Activated B cell treated with CpG ODN at 0.5 μM for 24 hours (primary cell): ENCODE measurements around the gene SNX13. TPM values are rescaled to one million over a fixed set of nuclear protein-coding genes. Genes with fewer than 3 reads are reported as not detected.

Experiments
- ATAC-seq: fragments of 200-7000 bp; cut with Tn5 transposase; one replicate; pipeline ENCODE4 v1.10.0; 2021; ENCODE audit warnings: low read depth, mild to moderate bottlenecking, moderate library complexity
- CTCF ChIA-PET: fragments of 350-600 bp; sonication (Branson Sonifier 250); formaldehyde crosslinking; loops from one replicate; lab custom pipeline; 2021; ENCODE audit warnings: antibody characterized with exemption; lab: Charles Lee
- POLR2A ChIA-PET: fragments of 350-600 bp; sonication (Branson Sonifier 250); formaldehyde crosslinking; loops from one replicate; lab custom pipeline; 2021; ENCODE audit warnings: antibody characterized with exemption; lab: Charles Lee
- DNase-seq: peaks from one replicate; pipeline ENCODE4 v3.0.0; 2022
- H3K27ac Mint-ChIP-seq: one replicate; pipeline ENCODE4 v1.8.0; 2020; ENCODE audit warnings: mixed read lengths
- H3K27me3 Mint-ChIP-seq: one replicate; pipeline ENCODE4 v1.8.0; 2021; ENCODE audit warnings: mixed read lengths
- H3K36me3 Mint-ChIP-seq: one replicate; pipeline ENCODE4 v1.8.0; 2021; ENCODE audit warnings: low read depth, mixed read lengths
- H3K4me1 Mint-ChIP-seq: one replicate; pipeline ENCODE4 v1.8.0; 2021; ENCODE audit warnings: mixed read lengths
- H3K4me3 Mint-ChIP-seq: one replicate; pipeline ENCODE4 v1.8.0; 2020; ENCODE audit warnings: mild to moderate bottlenecking, mixed read lengths
- H3K9me3 Mint-ChIP-seq: one replicate; pipeline ENCODE4 v1.8.0; 2020; ENCODE audit warnings: mixed read lengths
- intact Hi-C: fragments of 100-400 bp; cut with micrococcal nuclease; formaldehyde crosslinking; loops from one replicate; pipeline ENCODE4 v1.15.1; 2024
- total RNA-seq: library from RNA; stranded (reverse); gene quantifications from 2 replicates; pipeline ENCODE4 v1.2.3, GENCODE V29; 2022
- TF ChIP-seq, protein P1 (sequence below): fragments of 200-600 bp; IDR thresholded peaks from one replicate; pipeline ENCODE4 v1.8.0; 2022; ENCODE audit warnings: antibody characterized with exemption, mild to moderate bottlenecking

SNX13 gene
- total RNA-seq, 1 donor from 2014 or later = 46.5 TPM

DNA sequence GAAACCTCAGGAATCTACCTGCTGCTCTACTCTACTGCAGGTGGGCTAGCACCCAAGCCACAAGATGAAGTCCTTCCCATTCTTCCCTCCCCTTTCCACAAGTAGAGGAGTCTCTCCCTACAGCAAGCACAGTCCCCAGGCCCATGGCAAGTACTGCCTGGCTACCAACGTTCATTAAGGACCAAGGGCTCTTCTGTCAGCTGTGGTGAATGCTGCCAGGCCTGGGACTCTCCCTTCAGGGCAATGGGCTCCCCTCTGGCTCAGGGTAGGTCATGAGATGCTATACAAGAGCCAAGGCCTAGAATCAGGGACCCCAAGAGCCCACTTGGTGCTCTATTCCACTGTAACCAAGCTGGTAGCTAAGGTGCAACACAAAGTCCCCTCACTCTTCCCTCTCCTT, 39.8 kb downstream of the SNX13 start:
- Mint-ChIP-seq H3K36me3 (peaks cover 14% of the 10 kb centered on the region), H3K27ac (no peak overlapping the region), H3K9me3 (no peaks in the 10 kb centered on the region), H3K27me3 (no peaks in the 10 kb centered on the region), H3K4me1 (peaks cover 4% of the 10 kb centered on the region), H3K4me3 (no peak overlapping the region)
- POLR2A ChIA-PET = no interaction called here
- ATAC-seq (no peak), DNase-seq (no peak)
- TF ChIP-seq, protein P1, sequence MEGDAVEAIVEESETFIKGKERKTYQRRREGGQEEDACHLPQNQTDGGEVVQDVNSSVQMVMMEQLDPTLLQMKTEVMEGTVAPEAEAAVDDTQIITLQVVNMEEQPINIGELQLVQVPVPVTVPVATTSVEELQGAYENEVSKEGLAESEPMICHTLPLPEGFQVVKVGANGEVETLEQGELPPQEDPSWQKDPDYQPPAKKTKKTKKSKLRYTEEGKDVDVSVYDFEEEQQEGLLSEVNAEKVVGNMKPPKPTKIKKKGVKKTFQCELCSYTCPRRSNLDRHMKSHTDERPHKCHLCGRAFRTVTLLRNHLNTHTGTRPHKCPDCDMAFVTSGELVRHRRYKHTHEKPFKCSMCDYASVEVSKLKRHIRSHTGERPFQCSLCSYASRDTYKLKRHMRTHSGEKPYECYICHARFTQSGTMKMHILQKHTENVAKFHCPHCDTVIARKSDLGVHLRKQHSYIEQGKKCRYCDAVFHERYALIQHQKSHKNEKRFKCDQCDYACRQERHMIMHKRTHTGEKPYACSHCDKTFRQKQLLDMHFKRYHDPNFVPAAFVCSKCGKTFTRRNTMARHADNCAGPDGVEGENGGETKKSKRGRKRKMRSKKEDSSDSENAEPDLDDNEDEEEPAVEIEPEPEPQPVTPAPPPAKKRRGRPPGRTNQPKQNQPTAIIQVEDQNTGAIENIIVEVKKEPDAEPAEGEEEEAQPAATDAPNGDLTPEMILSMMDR = no peak
- CTCF ChIA-PET = no interaction called here
- intact Hi-C loops = no loop called here

DNA sequence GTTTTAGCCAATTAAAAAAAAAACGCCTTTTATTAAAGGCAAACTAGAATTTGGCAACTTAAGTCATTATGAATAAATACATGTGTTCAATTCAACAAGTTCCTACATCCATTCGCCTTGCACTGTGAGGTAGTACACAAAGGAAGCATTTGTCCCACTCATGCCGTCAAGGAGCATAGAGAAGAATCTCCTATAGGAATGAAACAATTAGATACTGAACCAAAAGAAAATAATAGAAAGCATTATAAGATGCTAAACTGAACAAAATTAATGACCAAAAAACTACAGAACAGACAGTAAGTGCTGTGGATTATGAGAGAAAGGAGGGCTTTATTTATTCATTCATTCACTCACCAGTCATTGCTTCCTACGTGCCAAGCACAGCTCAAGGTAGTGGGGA, 42.2 kb downstream of the SNX13 start:
- intact Hi-C loops = loop anchor here (2.0 kb wide), 1 partner anchor 15 kb away; no protein-coding TSS in a partner anchor
- Mint-ChIP-seq H3K36me3 (peaks cover 18% of the 10 kb centered on the region), H3K9me3 (no peaks in the 10 kb centered on the region), H3K4me3 (no peak overlapping the region), H3K27ac (no peak overlapping the region), H3K4me1 (peaks cover 1% of the 10 kb centered on the region), H3K27me3 (no peaks in the 10 kb centered on the region)
- ChIA-PET CTCF (no interaction called here), POLR2A (no interaction called here)
- DNase-seq (no peak), ATAC-seq (no peak)
- TF ChIP-seq, protein P1 = no peak

DNA sequence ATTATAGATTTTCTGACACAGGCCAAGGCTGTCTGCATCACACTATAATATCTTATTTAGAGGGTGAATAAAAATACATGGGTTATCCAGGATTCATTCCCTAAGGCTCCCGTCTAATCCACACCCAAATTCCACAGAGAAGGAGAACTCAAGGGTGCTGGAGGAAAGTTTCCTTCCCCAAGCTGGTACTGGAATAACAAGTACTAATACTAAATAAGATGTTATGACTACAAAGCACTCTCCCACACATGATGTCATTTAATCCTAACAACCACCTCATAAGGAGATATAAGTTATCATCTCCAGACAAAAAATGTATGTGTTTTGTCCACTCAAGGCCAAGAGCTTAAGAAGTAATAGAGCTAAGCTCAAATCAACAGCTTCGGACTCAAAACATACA, 53.0 kb downstream of the SNX13 start:
- POLR2A ChIA-PET = interaction anchor here (0.7 to 1.0 kb wide), 3 partner anchors 34 to 292 kb away, joined by 3 to 4 read pairs (median 3); no protein-coding TSS in a partner anchor
- intact Hi-C loops = no loop called here
- Mint-ChIP-seq H3K9me3 (no peaks in the 10 kb centered on the region), H3K4me3 (no peak overlapping the region), H3K4me1 (no peaks in the 10 kb centered on the region), H3K27ac (no peak overlapping the region), H3K27me3 (no peaks in the 10 kb centered on the region), H3K36me3 (peaks cover 70% of the 10 kb centered on the region)
- TF ChIP-seq, protein P1 = no peak
- ATAC-seq (no peak), DNase-seq (no peak)
- CTCF ChIA-PET = no interaction called here

DNA sequence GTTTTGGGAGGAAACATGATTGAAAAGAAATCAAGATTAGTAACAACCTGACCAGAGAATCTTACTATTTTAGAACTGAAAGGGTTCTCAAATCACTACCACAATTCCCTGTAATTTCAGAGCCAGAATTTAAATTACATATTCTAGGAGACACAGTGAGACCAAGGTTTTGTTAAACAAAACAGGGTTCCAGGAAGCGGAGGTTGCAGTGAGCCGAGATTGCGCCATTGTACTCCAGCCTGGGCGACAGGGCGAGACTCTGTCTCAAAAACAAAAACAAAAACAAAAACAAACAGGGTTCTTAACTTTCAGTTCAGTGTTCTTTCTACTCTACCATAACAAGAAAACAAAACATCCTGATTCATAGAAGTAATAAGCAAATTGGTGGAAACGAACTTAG, 57.6 kb downstream of the SNX13 start:
- H3K4me1 Mint-ChIP-seq = no peaks in the 10 kb centered on the region
- intact Hi-C loops = loop anchor here (2.0 kb wide), 1 partner anchor 16 kb away; no protein-coding TSS in a partner anchor
- DNase-seq = no peak
- TF ChIP-seq, protein P1 = no peak
- H3K27me3 Mint-ChIP-seq = no peaks in the 10 kb centered on the region
- no peak overlapping the region for H3K27ac Mint-ChIP-seq
- ATAC-seq = no peak
- peaks cover 76% of the 10 kb centered on the region for H3K36me3 Mint-ChIP-seq
- CTCF ChIA-PET = no interaction called here
- POLR2A ChIA-PET = no interaction called here
- H3K4me3 Mint-ChIP-seq = no peak overlapping the region
- H3K9me3 Mint-ChIP-seq = no peaks in the 10 kb centered on the region

DNA sequence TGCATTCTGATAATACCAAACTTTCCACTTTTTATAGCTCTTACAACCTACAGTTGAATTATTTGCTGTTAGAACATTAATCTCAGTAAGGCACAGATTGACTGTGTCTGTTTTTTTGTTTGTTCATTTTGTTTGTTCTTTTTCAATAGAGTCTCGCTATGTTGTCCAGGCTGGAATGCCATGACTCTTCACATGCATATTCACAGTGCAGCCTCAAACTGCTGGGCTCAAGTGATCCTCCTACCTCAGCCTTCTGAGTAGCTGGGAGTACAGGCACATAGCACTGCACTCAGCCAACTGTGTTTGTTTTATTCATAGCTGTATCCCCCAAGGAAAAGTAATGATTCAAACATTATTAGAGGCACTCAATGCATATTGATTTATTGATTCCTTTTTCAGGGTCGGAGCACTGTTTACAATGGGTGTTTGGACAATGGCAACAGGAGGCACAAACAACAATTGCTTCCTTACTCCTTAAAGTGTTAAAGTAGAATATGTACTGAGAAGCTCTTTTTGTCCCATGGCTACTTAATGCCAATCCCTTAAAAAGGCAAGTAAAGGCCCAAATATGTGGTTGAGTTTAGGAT, 61.1 kb downstream of the SNX13 start:
- no peak for DNase-seq
- no peaks in the 10 kb centered on the region for H3K27me3 Mint-ChIP-seq
- peaks cover 63% of the 10 kb centered on the region for H3K36me3 Mint-ChIP-seq
- ChIA-PET POLR2A (no interaction called here), CTCF (no interaction called here)
- TF ChIP-seq, protein P1 = no peak
- no peak overlapping the region for H3K4me3 Mint-ChIP-seq
- ATAC-seq = no peak
- intact Hi-C loops = no loop called here
- no peaks in the 10 kb centered on the region for H3K9me3 Mint-ChIP-seq
- no peak overlapping the region for H3K27ac Mint-ChIP-seq
- H3K4me1 Mint-ChIP-seq = no peaks in the 10 kb centered on the region
